Adrenal gland (tissue), 5 donors: ENCODE data around the gene NR1H2.

Experiments
- CTCF ChIP-seq, 6 experiments: fragments of 450-650 bp in 4 of 6; fragments of 200-600 bp in 2 of 6; sonication (generic) in 1 of 6; IDR thresholded peaks; 1 replicate in 5 of 6; 2 replicates in 1 of 6; pipeline versions ENCODE4 v1.5.1 to v1.8.0; 2016 to 2021; ENCODE audit warnings: antibody characterized with exemption in 6 of 6, mild to moderate bottlenecking in 2 of 6, moderate library complexity in 1 of 6
- POLR2A ChIP-seq, 2 donors: fragments of 450-650 bp; IDR thresholded peaks; one replicate each; pipeline ENCODE4 v1.6.1; 2017; ENCODE audit warnings: antibody characterized with exemption in 2 of 2, mild to moderate bottlenecking in 2 of 2, moderate library complexity in 1 of 2
- donor health status: DM: no; HTN: no; CAD: no.

- TF ChIP-seq POLR2A (IDR thresholded peaks at IDR 0.05) = no peak
- TF ChIP-seq CTCF (IDR thresholded peaks at IDR 0.05) = no peak
These were observed 39.4 kb downstream of the NR1H2 start for GRCh38 chr19:50415661-50416033.
